ENCODE results near the gene ATAD3C. TPM values are rescaled to one million over a fixed set of nuclear protein-coding genes. Genes with fewer than 3 reads are reported as not detected.
"Not testable (repeated sequence)": the region's sequence is repeated elsewhere in the genome, so short reads cannot be mapped to it uniquely, and the experiment has no call there.

The ATAD3C gene
- total RNA-seq, 1 donor from 2014 or later = not detected

GRCh38 chr1:1504777-1505365, 55.4 kb downstream of the ATAD3C start:
- peak; percentile 33 to 61 (median 33) for TF ChIP-seq CTCF (IDR thresholded peaks at IDR 0.05)
- peak; percentile 30 for TF ChIP-seq POLR2AphosphoS5 (IDR thresholded peaks at IDR 0.05; ENCODE audit: insufficient read depth in 1 of 2, low read depth in 1 of 2)
- Histone ChIP-seq H3K4me1 (peaks cover 12% of the 10 kb centered on the region), H3K4me3 (peak overlapping the region in 1 of 2 donors; percentile 15), H3K27ac (peak overlapping the region; percentile 81)
- DNase-seq (ENCODE audit: extremely low spot score in 2 of 2); H3K36me3 ChIP-seq; H3K27me3 ChIP-seq; H3K9me3 ChIP-seq; intact Hi-C loops (cut with DNase I): not testable (repeated sequence)

- DNase-seq (ENCODE audit: extremely low spot score in 2 of 2); H3K36me3 ChIP-seq; H3K27me3 ChIP-seq; H3K9me3 ChIP-seq; intact Hi-C loops (cut with DNase I): not testable (repeated sequence)
- TF ChIP-seq POLR2AphosphoS5 (IDR thresholded peaks at IDR 0.05; ENCODE audit: insufficient read depth in 1 of 2, low read depth in 1 of 2) (peak in 1 of 2 donors; percentile 11), CTCF (IDR thresholded peaks at IDR 0.05) (peak in 1 of 3 experiments; percentile 42)
- Histone ChIP-seq H3K27ac (peak overlapping the region; percentile 81), H3K4me3 (peak overlapping the region in 1 of 2 donors; percentile 15), H3K4me1 (peaks cover 12% of the 10 kb centered on the region)
Measured at GRCh38 chr1:1505366-1505798, 55.9 kb downstream of the ATAD3C start.

GRCh38 chr1:1505801-1506200, 56.3 kb downstream of the ATAD3C start:
- H3K9me3 ChIP-seq; DNase-seq (ENCODE audit: extremely low spot score in 2 of 2); intact Hi-C loops (cut with DNase I); H3K4me3 ChIP-seq; H3K27me3 ChIP-seq; H3K36me3 ChIP-seq: not testable (repeated sequence)
- H3K4me1 ChIP-seq = peaks cover 14% of the 10 kb centered on the region
- H3K27ac ChIP-seq = peak overlapping the region; percentile 81

- TF ChIP-seq CTCF (IDR thresholded peaks at IDR 0.05) (no peak), POLR2AphosphoS5 (IDR thresholded peaks at IDR 0.05; ENCODE audit: insufficient read depth in 1 of 2, low read depth in 1 of 2) (no peak), POLR2A (IDR thresholded peaks at IDR 0.05) (no peak)
- DNase-seq (ENCODE audit: extremely low spot score in 2 of 2) = no peak
- no peak overlapping the region for H3K27ac ChIP-seq
- no peaks in the 10 kb centered on the region for H3K27me3 ChIP-seq
- no peaks in the 10 kb centered on the region for H3K9me3 ChIP-seq
- peaks cover 20% of the 10 kb centered on the region for H3K4me1 ChIP-seq
- H3K36me3 ChIP-seq = no peaks in the 10 kb centered on the region
- intact Hi-C loops (cut with DNase I) = no loop called here
- no peak overlapping the region for H3K4me3 ChIP-seq
Measured at GRCh38 chr1:1507305-1507704, 57.8 kb downstream of the ATAD3C start.

- H3K27me3 ChIP-seq; H3K4me3 ChIP-seq; DNase-seq (ENCODE audit: extremely low spot score in 2 of 2); H3K9me3 ChIP-seq; H3K36me3 ChIP-seq; H3K27ac ChIP-seq; intact Hi-C loops (cut with DNase I): not testable (repeated sequence)
- peaks cover 20% of the 10 kb centered on the region for H3K4me1 ChIP-seq
Measured at GRCh38 chr1:1508775-1509464, 59.4 kb downstream of the ATAD3C start.

GRCh38 chr1:1509465-1509850, 60.0 kb downstream of the ATAD3C start:
- H3K9me3 ChIP-seq; DNase-seq (ENCODE audit: extremely low spot score in 2 of 2); intact Hi-C loops (cut with DNase I); H3K4me3 ChIP-seq; H3K27me3 ChIP-seq; H3K27ac ChIP-seq; H3K36me3 ChIP-seq: not testable (repeated sequence)
- peaks cover 20% of the 10 kb centered on the region for H3K4me1 ChIP-seq

All from vagina (tissue), 2 donors.